ENCODE data around the gene CD1B.
"Not testable (repeated sequence)": the region's sequence is repeated elsewhere in the genome, so short reads cannot be mapped to it uniquely, and the experiment has no call there.

The CD1B gene

DNA sequence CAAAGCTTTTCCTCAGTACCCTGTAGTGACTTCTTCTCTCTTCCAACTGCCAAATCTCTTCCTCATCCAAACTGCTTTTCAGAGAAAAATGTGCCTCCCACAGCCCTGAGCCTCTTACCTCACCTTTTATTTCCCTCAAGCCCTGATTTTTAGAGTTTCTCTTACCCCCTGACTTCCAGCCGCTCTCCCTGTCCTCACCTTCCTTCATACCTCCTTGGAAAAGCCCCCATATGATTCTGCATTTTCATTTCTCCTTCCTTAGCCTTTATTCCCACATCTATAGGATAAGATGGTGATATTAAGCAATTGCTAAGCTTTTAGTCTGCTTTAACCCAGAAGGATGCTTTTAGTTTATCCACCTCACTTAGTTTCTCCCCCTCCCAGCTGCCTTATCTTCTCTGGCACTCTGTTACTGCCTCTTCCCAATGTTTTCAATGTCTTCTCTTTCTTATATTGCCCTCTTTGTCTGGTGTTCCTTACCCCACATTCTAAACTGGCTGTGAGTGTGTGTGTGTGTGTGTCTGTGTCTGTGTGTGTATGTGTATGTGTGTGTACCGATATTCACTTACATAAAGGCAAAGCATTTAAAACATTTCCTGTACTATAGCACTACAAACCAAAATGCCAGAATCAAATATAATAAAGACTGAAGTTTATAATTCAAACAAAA, at the start of gene CD1B:
Gene CD1B, minus strand, starts transcription at position 51 of the 670 bp plus-strand sequence. CDS start 108 bp downstream, outside the sequence.
- DNase-seq (ENCODE audit: low read depth), result no peak

DNA sequence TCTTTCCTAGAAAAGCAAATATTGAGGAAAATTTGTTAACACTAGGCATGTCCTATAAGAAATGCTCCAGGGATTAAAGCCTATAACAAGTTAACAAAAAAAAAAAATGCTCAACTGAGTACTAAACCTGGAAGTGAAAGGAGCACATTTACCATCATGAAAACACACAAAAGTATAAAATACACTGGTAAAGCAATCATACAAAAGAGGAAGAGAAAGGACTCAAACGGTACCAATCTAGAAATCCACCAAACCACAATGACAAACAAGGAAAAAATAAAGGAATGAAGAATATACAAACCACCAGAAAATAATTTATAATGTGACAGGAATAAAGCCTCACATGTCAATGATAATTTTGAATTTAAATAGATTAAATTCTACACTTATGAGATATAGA, 43.5 kb upstream of the CD1B start:
- DNase-seq (ENCODE audit: low read depth), result no peak

DNA sequence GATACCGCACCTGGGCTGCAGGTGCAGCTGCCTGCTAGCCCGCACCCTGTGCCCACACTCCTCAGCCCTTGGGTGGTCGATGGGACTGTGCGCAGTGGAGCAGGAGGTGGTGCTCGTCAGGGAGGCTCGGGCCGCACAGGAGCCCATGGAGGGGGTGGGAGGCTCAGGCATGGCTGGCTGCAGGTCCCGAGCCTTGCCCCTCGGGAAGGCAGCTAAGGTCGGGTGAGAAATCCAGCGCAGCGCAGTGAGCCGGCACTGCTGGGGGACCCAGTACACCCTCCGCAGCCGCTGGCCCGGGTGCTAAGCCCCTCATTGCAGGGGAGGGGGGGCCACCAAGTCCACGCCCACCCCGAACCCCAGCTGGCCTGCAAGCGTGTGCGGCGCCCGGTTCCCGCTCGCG, 42.8 kb upstream of the CD1B start:
- DNase-seq (ENCODE audit: low read depth), result not testable (repeated sequence)

DNA sequence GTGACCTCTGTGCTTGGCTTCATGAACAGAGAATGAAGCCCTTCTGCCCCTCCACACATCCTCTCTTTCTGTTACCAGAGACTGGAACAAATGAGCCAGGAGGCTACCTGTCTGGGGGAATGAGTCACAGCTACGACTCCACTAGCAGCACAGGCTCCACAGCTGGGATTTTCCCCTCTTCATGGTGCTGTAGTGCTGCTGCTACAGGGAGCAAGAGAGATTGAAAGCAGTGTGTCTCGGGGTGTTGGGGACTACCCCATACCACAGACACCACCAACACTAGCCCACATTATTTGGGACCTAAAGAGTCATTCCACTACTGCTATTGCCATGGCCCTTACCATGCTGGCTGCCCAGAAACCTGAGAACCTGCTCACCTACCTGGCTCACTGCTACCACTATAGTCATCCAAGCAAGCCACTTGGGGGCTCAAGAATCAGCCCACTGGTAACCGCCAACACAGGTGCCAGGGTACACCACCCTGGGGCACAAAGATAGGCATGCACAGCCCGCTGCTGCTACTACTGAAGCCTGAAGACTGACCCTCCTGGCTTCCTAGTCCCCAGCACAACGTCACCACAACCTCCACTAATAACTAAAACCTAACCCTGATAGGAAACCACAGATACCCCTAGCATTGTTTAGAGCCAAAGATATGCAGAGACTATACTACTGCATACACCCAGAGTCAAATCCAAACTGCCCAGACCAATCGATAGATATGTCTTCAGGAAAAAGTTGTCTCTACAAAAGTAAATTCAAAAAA, 40.0 kb upstream of the CD1B start:
- no peak for DNase-seq (ENCODE audit: low read depth)

DNA sequence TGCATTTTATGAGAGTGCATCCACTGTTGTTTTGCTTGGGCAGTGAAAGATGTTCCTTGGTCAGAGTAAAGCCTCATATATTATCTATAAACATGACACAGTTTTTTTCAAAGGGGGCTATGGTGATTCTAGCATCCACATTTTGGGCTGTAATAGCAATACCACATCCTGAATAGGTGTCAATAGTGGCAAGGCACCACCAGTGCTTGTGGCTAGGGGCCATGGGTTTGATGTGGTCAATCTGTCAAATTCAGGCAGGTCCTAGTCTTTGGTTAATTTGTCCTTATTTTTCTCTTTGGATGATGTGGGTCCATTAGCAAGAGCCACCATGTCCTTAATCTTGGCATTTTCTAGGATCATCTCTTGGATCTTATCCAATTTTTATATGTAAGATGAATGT, 35.5 kb upstream of the CD1B start:
- DNase-seq (ENCODE audit: low read depth), result no peak

DNA sequence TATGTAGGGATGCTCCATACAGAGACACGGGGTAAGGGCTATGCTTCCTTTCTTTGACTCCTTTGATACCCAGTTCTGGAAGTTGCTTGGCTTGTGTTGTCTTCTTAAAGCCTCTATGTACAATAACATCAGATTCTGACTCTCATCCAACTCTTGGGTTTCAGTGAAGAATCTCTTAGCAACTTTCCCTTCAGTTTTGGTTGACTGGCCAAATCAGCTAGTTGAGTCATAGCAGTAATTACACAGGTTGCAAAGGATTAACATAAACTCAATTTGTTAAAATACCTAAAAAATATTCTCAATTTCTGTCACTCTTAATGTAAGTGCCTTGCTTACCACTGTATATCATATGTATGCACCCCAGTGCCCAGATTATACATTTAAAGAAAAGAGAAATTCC, 31.6 kb upstream of the CD1B start:
- DNase-seq (ENCODE audit: low read depth), result no peak

DNA sequence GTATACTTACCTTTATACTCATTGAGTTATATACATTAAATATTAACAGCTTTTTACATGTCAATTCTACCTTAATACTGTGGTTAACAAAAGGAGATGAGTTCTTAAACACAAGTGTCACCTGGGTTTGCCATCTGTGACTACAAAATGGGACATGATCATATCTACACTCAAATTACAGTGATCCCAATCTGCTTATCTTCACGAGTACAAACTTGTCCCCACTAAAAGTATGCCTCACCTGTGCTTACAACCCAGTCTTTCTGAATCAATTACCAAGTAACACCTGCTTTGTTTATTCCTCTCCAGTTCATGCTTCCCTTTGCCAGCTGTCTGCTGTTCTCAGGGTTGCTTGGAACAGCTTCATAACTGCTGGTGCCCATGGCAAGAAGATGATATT, 31.2 kb upstream of the CD1B start:
- no peak for DNase-seq (ENCODE audit: low read depth)

DNA sequence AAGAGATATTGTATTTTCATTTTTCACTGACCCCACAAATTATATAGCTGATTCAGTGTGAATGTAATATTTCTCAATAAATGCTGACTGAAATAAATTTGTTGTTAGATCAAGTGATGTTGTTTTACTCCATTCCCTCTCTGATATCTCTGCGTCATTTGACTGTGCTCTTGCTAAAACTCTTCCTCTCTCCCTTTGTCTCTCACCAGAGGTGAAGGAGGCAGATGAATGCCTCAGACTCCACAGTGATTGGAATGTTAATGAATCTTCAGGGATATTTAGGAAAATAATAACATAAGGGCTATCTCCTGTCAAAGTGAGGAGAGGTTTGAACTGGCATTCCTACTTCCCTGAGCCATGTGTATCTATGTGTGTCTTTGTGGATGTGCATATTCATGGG, 26.1 kb upstream of the CD1B start:
- no peak for DNase-seq (ENCODE audit: low read depth)

DNA sequence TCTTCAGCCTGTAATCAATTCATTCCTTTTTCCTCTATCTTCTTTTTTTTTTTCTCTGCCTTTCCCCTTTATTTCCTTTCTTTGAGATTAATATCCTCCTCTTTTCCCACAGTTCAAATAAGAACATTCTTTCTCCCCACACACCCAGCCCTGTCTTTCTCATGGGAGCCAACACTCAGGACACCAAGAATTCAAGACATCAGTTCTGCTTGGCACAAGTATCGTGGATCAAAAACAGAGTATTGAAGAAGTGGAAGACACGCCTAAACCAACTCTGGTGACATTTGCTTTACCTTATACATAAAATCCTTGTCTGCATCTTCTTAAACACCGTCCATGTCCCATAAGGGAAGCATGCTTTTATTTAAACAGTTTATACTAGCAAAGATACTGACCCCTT, 25.3 kb upstream of the CD1B start:
- DNase-seq (ENCODE audit: low read depth), result no peak

DNA sequence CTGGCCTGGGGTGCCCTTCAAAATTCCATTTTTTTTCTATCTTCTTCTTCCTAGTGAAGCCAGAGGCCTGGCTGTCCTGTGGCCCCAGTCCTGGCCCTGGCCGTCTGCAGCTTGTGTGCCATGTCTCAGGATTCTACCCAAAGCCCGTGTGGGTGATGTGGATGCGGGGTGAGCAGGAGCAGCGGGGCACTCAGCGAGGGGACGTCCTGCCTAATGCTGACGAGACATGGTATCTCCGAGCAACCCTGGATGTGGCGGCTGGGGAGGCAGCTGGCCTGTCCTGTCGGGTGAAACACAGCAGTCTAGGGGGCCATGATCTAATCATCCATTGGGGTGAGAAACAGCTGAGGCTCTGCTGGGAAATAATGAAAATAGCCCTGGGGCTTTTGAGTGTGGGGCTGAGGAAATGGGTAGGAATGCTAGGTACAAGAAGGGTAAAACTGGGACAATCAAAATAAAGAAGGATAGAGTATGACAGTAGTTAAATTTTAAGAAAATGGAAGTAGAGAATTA, 24.5 kb upstream of the CD1B start:
- DNase-seq (ENCODE audit: low read depth), result no peak

DNA sequence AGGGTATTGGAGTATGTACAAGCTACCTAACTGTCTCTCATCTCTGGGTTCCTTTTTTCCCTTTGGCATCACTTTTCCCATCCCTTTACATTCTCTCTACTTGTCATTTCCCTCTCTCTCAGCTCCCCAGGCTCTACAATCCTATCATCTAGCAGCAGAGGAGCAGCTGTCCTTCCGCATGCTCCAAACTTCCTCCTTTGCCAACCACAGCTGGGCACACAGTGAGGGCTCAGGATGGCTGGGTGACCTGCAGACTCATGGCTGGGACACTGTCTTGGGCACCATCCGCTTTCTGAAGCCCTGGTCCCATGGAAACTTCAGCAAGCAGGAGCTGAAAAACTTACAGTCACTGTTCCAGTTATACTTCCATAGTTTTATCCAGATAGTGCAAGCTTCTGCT, 22.9 kb upstream of the CD1B start:
- no peak for DNase-seq (ENCODE audit: low read depth)

DNA sequence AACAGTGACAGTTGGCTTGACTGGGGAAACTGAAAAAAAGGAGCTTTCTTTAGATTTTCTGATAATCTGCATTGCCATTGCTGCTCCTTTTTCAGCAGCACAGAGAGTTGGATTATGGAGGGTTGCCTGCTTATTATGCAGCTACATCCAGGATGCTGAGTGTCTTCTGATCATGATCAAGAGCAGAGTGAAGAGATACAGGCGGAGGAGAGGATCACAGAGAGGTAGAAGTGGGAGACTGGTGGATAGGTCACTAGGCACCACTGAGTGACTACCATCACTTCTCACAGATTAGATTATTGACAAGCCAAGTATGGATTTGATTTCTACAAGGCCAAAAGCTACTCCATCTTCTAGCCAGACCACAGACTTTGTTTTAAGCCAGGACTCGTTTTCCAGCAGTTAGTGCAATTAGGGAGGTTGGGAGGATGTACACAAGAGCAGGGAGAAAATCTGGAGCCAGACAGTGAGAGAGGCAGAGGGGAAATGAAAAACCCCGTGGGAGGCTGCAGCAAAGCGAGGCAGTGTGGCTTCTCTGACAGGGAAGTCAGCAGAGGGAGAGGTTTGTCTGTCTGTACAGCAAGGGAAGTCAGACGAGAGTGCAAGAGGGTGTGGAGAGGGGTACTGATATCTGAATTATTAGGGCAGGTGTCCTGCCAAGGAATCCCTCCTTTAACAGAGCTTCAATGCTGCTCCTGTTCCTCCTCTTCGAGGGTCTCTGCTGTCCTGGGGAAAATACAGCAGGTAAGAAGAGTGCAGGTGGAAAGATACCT, 22.2 kb upstream of the CD1B start, which contains the start of gene CD1E:
Gene CD1E, plus strand, starts transcription at position 592 of the 773 bp plus-strand sequence. Its CDS starts 95 bp downstream, at position 687.
- no peak for DNase-seq (ENCODE audit: low read depth)

DNA sequence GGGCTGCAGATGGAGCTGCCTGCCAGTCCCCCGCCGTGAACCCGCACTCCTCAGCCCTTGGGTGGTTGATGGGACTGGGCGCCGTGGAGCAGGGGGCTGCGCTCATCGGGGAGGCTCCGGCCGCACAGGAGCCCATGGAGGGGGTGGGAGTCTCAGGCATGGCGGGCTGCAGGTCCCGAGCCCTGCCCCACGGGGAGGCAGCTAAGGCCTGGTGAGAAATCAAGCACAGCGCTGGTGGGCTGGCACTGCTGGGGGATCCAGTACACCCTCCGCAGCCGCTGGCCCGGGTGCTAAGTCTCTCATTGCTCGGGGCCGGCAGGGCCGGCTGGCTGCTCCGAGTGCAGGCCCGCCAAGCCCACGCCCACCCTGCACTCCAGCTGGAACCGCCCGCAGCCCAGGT, 17.6 kb upstream of the CD1B start:
- not testable (repeated sequence) for DNase-seq (ENCODE audit: low read depth)

DNA sequence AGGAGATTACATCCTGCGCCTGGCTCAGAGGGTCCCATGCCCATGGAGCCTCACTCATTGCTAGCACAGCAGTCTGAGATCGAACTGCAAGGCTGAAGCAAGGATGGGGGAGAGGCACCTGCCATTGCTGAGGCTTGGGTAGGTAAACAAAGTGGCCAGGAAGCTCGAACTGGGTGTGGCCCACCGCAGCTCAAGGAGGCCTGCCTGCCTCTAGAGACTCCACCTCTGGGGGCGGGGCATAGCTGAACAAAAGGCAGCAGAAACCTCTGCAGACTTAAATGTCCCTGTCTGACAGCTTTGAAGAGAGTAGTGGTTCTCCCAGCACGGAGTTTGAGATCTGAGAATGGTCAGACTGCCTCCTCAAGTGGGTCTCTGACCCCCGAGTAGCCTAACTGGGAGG, 5.1 kb upstream of the CD1B start:
- DNase-seq (ENCODE audit: low read depth), result not testable (repeated sequence)

DNA sequence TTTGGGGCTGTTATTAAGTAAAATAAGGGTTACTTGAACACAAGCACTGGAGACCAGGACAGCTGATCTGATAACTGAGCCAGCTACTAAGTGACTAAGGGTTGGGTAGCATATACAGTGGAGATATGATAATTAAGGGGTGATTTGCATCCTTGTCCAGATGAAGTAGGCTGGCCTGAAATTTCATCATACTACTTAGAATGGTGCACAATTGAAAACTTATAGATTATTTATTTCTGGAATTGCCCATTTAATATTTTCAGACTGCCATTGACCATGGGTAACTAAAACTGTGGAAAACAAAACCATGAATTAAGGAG, 3.8 kb upstream of the CD1B start:
- DNase-seq (ENCODE audit: low read depth), result no peak

DNA sequence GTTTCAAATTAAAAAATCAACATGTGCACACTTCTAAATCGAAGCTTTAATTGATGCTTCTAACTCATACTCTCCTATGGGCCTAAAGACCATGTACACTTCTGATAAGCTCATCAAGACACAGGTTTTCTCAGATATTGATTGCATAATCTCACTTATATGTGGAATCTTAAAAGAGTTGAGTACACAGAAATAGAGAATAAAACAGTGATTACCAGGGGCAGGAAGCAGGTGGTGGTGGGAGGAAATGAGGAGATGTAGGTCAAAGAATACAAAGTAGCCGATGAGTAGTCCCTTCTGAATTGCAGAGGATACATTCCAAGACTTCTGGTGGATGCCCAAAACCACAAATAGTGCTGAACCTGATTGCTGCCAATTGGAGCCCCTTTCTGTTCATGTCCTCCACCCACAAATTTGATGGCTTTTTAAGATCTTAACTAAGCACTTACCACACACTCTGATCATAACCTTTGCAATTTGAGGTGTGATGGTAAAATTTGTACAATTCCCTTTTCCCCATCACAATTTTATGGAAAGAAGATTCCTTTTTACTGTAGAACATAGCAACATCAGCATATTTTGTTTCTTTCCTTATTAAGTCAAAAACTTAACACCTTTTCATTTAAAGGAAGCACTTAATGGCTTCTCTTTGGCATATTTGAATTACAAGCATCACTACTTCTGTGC, 3.3 kb upstream of the CD1B start:
- DNase-seq (ENCODE audit: low read depth), result no peak

DNA sequence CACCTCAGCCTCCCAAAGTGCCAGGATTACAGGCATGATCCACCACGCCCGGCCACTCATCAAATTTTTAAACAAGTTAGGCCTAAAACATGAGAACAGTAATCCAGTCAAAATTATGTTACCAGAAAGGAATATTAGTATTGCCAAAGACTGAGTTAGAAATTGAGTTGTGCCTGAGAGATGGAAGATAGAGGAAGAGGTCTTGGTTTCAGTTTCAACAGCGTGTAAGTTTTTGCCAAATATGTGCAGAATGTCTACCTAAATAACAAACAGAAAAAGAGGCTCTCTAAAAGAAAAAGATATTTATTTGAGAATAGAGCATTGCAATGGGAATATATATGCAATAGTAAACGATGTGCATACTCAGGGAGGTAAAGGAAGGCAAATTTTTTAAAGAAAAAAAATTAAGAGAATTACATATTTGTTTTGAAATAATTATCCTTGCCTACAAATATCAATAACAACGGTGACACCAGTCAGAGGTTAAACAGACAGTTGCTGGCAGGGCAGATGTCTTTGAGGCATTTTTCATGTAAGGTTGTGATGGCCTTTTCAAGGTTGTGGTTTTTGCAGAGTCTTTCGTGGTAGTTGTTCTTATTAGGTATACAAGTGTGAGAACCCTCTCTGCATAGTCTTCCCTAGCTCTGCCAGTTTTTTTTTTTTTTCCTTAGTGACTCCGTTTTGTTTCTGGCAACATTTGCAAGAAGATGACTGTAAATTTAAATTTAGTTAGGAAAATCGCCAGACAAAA, 2.2 kb upstream of the CD1B start:
- no peak for DNase-seq (ENCODE audit: low read depth)

DNA sequence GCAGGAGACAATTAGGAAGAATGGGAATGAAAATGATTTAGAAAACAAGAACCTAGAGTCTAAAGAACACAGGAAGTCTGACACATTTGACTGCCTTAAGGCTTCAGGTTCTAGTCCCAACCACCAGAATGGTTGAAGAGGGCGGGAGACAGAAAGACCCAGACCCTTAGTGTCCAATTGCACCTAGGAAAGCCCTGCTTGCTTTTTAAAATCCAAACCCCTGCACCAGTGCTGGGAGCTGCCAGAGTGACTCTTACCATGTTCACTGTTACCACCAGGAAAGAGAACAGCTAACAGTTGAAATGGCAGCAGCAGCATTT, 265 bp downstream of the CD1B start:
- no peak for DNase-seq (ENCODE audit: low read depth)

DNA sequence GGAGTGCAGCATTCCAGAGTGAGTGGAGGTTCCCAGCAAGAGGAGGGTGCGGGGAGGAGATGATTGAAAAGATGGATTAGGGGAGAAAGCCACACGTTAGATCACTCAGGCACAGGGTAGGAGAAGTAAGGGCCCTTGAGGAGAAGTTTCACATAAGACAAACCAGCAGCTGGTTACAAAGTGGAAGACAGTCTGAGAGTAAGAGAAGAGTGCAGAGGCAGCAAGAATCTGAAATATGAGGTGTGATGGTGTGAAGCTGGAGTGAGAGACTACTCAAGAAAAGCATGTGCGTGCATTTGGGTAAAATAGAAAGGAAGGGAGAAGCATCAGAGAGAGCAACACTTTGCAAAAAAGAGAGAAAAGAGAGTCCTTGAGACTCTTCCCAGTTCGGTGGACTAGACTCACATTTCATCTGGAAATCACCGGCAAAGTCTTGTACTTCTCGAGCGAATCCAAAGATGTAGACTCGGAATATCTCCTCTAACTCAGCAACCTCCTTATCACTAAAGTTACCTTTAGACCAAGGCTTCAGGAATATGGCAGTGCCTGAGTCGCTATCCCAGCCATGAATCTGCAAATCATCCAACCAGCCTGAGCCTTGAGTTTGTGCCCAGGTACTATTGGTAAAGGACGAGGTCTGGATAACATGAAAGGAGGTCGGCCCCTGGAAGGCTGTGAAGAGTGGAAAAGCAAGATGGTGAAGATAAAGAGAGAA, 783 bp downstream of the CD1B start:
- no peak for DNase-seq (ENCODE audit: low read depth)

DNA sequence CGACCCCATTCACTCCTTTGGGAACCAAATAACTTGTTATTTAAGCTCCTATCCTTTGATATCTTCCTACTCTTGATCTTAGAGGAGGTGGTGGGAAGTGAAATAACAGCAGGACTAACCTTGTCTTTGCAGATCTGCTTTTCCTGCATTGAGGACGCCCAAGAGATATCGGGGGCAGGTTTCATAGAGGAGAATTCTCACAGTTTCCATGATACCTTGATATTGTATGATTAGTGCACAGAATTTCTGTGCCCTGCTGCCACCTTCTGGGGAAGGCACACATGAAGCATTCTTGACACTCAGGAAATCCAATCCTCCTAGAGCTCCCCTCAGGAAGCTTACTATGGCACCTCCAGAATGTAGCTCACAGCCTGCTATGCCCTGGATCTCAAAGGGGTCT, 1.6 kb downstream of the CD1B start:
- DNase-seq (ENCODE audit: low read depth), result no peak

DNA sequence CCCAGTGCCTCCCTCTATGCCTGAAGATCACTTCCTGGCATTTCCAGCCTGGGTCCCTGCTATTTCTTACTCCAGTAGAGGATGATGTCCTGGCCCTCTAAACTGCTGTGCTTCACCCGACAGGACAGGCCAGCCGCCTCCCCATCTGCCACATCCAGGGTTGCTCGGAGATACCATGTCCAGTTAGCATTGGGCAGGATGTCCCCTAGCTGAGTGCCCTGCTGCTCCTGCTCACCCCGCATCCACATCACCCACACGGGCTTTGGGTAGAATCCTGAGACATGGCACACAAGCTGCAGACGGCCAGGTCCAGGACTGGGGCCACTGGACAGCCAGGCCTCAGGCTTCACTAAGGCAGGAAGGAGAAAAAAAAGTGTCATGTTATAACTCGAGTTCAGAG, 2.0 kb downstream of the CD1B start:
- DNase-seq (ENCODE audit: low read depth), result no peak

Data from stimulated activated CD8-positive, alpha-beta memory T cell treated with anti-CD3 and anti-CD28 coated beads, Interleukin-12 subunit alpha, Interleukin-12 subunit beta, amount 100 ng/mL, for 4 hours (primary cell).